HG03045 (cell line): ENCODE results near the gene KRTAP4-7.
"Not testable (repeated sequence)": the region's sequence is repeated elsewhere in the genome, so short reads cannot be mapped to it uniquely, and the experiment has no call there.

Source experiments
- ATAC-seq: cut with Tn5 transposase; IDR thresholded peaks from one replicate; pipeline ENCODE4 v1.9.1; 2021; ENCODE audit warnings: mild to moderate bottlenecking, moderate library complexity; ENCODE audit not compliant: unreplicated experiment

The KRTAP4-7 gene

GRCh38 chr17:41084100-41084856 lies at the start of gene KRTAP4-7:
TSS of gene KRTAP4-7 (plus strand) at chr17:41084150. CDS start at chr17:41084207, 57 bp downstream.
- ATAC-seq, result not testable (repeated sequence)

DNA sequence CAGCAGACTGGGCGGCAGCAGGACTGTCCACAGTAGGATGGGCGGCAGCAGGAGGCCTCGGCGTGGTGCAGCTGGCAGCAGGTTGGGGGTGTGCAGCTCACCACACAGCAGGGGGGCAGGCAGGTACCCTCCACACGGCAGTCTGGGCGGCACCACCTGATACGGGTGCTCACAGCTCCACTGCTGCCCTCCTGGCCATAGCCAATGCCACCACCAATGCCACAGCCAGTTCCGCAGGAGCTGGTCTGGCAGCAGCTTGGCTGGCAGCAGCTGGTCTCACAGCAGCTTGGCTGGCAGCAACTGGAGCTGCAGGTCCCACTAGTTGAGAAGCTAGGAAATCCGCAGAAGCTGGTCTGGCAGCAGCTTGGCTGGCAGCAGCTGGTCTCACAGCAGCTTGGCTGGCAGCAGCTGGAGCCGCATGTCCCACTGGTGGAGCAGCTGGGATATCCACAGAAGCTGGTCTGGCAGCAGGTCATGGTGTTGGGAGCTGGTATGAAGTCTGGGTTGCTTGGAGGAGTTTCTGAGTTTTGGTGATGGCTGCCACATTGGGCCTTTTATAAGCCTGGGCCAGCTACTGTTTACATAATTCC lies 49.5 kb upstream of the KRTAP4-7 start, which contains the start of gene KRTAP1-3:
Gene KRTAP1-3, minus strand, starts transcription at position 529 of the 590 bp plus-strand sequence. Its CDS starts 53 bp downstream, at position 476.
- not testable (repeated sequence) for ATAC-seq

- ATAC-seq, result no peak
Observed at GRCh38 chr17:41037853-41038350, 46.0 kb upstream of the KRTAP4-7 start.

DNA sequence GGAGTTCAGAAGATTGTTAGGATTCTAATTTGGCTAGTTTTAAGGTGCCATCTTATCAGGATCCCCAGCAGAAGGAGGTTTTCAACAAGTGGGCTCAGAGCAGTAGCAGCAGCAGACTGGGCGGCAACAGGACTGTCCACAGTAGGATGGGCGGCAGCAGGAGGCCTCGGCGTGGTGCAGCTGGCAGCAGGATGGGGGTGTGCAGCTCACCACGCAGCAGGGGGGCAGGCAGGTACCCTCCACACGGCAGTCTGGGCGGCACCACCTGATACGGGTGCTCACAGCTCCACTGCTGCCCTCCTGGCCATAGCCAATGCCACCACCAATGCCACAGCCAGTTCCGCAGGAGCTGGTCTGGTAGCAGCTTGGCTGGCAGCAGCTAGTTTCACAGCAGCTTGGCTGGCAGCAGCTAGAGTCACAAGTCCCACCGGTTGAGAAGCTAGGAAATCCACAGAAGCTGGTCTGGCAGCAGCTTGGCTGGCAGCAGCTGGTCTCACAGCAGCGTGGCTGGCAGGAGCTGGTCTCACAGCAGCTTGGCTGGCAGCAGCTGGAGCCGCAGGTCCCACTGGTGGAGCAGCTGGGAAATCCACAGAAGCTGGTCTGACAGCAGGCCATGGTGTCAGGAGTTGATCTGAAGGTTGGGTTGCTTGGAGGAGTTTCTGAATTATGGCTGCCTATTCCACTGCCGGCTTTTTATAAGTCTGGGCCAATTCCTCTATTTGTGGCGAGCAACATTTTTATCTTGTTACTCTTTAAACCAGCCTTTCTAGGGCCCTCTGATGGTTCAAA lies 43.0 kb upstream of the KRTAP4-7 start, which contains the start of gene KRTAP1-1:
Gene KRTAP1-1, minus strand, starts transcription at position 668 of the 789 bp plus-strand sequence. Its CDS starts 53 bp downstream, at position 615.
- not testable (repeated sequence) for ATAC-seq

DNA sequence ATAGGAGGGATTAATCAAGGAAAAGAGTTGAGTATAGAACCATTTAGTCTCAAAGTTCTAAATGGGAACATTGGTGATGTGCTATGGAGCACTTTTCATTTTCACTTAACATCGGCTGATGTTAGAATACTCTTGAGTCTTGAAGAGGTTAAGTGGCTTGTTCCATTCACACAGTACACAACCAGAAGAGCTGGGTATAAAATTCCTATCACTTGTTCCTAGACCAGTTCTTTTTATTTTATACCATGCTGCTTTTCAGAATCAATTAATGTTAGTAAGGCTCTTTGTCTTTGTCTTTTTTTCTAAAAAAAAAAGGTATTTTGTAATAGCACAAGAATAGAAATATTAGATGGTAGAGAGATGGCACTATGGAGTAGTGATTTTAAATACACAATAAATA lies 41.0 kb upstream of the KRTAP4-7 start:
- ATAC-seq, result no peak

- not testable (repeated sequence) for ATAC-seq
Observed at GRCh38 chr17:41046735-41047465, 37.0 kb upstream of the KRTAP4-7 start, which contains the start of gene KRTAP2-1. TSS of gene KRTAP2-1 (minus strand) at chr17:41047316. CDS start at chr17:41047267, 49 bp downstream.

- no peak for ATAC-seq
Observed at GRCh38 chr17:41048441-41048840, 35.5 kb upstream of the KRTAP4-7 start.

- ATAC-seq, result no peak
Observed at GRCh38 chr17:41049110-41049509, 34.8 kb upstream of the KRTAP4-7 start.

- ATAC-seq, result no peak
Observed at GRCh38 chr17:41052566-41052965, 31.4 kb upstream of the KRTAP4-7 start.

DNA sequence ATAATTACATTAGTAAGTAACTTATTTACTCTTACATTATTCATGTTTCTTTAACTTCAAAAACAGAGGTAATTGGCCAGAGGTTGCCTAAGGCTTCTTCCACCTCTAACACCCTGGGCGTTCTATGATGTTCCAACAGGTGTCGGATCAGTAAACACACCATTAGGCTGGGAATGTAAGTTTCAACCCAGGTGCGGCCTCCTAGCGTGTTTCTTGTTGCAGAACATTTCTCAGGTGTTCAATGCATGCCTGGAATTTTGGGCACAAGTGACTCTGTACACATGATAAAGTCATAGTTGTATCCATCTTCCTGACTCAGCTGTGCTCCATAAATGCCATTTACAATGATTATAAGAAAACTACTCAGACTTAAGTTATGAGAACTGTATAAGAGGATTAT lies 29.9 kb upstream of the KRTAP4-7 start:
- no peak for ATAC-seq

DNA sequence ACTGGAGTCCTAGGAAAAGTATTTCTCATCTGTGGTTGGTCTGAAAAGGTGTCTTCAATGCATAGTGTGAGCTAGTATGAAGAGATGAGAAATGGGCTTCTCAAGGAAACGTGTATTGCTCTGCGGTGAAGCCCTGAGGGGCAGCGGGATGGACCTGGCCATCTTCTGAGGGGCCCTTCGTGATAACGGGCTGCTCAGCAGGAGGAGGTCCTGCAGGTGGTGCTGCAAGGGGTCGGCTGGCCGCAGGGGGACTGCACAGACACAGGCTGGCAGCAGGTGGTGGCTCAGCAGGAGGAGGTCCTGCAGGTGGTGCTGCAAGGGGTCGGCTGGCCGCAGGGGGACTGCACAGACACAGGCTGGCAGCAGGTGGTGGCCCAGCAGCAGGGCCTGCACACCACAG lies 29.4 kb upstream of the KRTAP4-7 start:
- not testable (repeated sequence) for ATAC-seq

DNA sequence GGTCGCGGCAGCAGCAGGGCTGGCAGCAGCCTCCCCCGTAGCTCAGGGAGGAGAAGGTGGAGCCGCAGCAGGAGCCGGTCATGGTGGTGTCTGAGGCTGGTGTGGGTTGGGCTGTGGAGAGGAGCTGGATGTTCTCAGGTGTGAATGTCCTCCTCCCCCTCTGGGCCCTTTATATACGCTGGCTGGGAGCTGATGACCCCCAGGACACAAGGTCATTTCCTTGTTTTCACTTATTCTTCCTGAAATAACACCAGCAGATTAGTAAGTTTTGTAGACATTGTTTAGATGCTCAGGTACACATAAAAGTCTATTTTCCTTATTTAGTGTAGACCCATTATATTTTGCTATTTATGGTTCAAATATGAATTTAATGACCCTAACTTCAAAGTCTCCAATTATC lies 28.8 kb upstream of the KRTAP4-7 start, which contains the start of gene KRTAP2-2:
Gene KRTAP2-2, minus strand, starts transcription at position 101 of the 400 bp plus-strand sequence. Its CDS starts 19 bp downstream, at position 82.
- ATAC-seq, result not testable (repeated sequence)

- no peak for ATAC-seq
Observed at GRCh38 chr17:41057547-41057946, 26.4 kb upstream of the KRTAP4-7 start.

DNA sequence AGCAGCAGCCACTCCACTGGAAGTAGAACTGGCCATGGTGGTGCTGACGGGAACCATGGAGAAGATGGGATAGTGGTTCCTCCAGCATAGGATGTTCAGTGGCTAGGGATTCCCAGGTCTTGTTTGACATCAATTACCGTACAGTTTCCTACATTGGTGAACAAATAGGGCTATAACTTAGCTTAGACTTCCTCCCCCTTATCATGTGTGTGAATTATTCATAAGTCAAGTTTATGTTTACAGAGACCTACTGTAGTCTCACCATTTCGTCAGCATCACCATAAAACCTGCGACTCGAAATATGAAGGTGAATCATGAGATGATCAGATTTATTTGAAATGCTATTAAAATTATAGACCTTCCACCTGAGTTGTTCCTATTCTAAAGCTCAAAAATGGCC lies 25.2 kb upstream of the KRTAP4-7 start:
- no peak for ATAC-seq

DNA sequence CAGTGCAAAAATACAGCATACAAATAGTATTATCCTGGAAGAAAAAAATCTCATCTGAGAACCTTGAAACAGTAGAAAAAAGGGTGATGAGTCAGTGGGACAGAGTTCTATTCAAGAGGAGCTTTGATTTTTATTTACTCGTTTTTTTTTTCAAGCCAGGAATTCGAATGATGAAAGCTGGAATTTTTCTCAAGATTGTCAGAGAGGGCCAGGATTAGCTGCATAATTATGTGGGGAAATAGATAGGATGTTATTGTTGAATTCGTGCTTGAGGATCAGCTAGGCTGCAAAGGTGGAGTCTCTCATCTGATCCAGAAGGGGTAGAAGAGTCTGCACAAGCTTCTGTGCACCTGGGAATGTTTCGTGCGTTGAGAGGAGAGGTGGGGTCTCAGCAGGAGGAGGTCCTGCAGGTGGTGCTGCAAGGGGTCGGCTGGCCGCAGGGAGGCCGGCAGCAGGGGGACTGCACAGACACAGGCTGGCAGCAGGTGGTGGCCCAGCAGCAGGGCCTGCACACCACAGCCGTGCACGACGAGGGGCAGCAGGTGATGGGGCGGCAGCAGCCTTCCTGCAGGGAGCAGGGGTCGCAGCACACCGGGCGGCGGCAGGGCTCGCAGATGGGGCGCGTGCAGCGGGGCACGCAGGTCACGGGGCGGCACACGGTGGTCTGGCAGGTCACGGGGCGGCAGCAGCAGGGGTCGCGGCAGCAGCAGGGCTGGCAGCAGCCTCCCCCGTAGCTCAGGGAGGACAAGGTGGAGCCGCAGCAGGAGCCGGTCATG lies 24.5 kb upstream of the KRTAP4-7 start:
- ATAC-seq, result not testable (repeated sequence)

DNA sequence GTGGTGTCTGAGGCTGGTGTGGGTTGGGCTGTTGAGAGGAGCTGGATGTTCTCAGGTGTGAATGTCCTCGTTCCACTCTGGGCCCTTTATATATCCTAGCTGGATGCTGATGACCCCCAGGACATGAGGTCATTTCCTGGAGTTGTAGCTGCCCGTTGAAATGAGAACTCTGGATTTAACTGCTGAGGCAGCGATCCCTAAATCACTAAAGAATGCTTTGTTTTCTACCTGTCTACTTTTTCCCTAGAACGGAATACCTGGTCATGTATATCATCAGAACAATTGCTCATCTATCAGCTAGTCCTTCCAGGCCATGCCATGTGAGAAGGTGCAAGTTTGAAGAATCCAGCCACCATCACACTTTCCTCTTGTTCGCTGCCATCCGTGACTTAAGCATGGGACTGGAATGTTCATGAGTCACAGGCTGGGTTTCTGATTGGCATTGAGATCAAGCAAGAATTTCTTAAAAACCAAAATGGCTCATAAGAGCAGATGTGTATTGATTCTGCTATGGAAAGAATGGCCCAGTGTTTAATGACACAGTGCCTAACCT lies 23.8 kb upstream of the KRTAP4-7 start, which contains the start of gene KRTAP2-3:
Gene KRTAP2-3, minus strand, starts transcription at position 63 of the 553 bp plus-strand sequence. CDS start 64 bp downstream, outside the sequence.
- ATAC-seq, result no peak

GRCh38 chr17:41061964-41062363 lies 22.0 kb upstream of the KRTAP4-7 start:
- no peak for ATAC-seq

- no peak for ATAC-seq
Observed at GRCh38 chr17:41063449-41063848, 20.5 kb upstream of the KRTAP4-7 start.

DNA sequence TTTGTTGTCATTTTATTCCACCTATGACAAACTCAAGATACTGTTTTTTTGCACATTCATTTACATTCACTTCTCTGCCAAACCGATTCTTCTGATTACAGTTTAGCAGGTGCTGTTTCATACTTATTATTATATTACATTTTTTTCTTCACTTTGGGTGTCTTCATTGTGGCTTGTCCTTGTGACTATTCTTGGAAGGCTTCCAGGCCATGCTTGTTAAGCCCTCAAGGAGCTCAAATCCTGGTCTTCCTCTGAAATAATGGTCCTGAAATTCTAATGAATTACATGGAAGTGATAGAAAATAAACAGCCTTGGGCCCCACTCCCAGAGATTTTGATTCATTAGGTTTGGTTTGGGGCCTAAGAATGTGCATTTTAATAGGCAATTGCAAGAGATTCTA lies 19.6 kb upstream of the KRTAP4-7 start:
- ATAC-seq, result no peak
